AG09319 (cell line): Measurements from ENCODE around the gene IFNLR1.

ENCODE experiments used
- DNase-seq: peaks from one replicate; pipeline ENCODE4 v3.0.0-alpha.2; 2010; ENCODE audit warnings: low read depth; ENCODE audit errors: extremely low read depth
- CTCF ChIP-seq: IDR thresholded peaks from 2 replicates; pipeline ENCODE4 v1.5.1; 2011; ENCODE audit warnings: low read depth, mild to moderate bottlenecking, inconsistent platforms, low read length, moderate library complexity

Gene IFNLR1

GRCh38 chr1:24126672-24127023 is 60.4 kb downstream of the IFNLR1 start:
- TF ChIP-seq CTCF: no peak
- no peak for DNase-seq

- no peak for DNase-seq
- no peak for TF ChIP-seq CTCF
Measured at GRCh38 chr1:24126018-24126671, 60.9 kb downstream of the IFNLR1 start.

- no peak for DNase-seq
- no peak for TF ChIP-seq CTCF
Measured at GRCh38 chr1:24125456-24125855, 61.6 kb downstream of the IFNLR1 start.

GRCh38 chr1:24124980-24125379 is 62.1 kb downstream of the IFNLR1 start:
- DNase-seq: no peak
- TF ChIP-seq CTCF: no peak

- DNase-seq: no peak
- TF ChIP-seq CTCF: no peak
Measured at GRCh38 chr1:24123611-24124010, 63.5 kb downstream of the IFNLR1 start.

GRCh38 chr1:24122776-24123175 is 64.3 kb downstream of the IFNLR1 start:
- TF ChIP-seq CTCF: no peak

GRCh38 chr1:24121406-24121805 is 65.7 kb downstream of the IFNLR1 start:
- no peak for TF ChIP-seq CTCF
- no peak for DNase-seq

More at GRCh38 chr1:24122776-24123175, 64.3 kb downstream of the IFNLR1 start:
- no peak for DNase-seq
